Panc1 (cell line): ENCODE measurements around the gene DROSHA. TPM values are rescaled to one million over a fixed set of nuclear protein-coding genes. Genes with fewer than 3 reads are reported as not detected.

Experiments
- ATAC-seq: fragments of 200-7000 bp; cut with Tn5 transposase; 2 replicates; pipeline ENCODE4 v1.9.1; 2020; ENCODE audit warnings: mild to moderate bottlenecking, moderate library complexity
- BruUV-seq: library from RNA; stranded (reverse); fragments of 400-500 nt; replicated peaks from 2 replicates; lab custom pipeline; 2021; lab: Mats Ljungman, UMichigan
- CTCF ChIA-PET: fragments of 300-600 bp; sonication (Branson Sonifier 250); formaldehyde crosslinking; loops from one replicate; lab custom pipeline; 2022; ENCODE audit warnings: antibody characterized with exemption; lab: Charles Lee
- POLR2A ChIA-PET: fragments of 300-600 bp; sonication (Branson Sonifier 250); formaldehyde crosslinking; loops from one replicate; lab custom pipeline; 2022; ENCODE audit warnings: antibody characterized with exemption; lab: Charles Lee
- DNase-seq: peaks from one replicate; pipeline ENCODE4 v3.0.0-alpha.2; 2010; ENCODE audit warnings: low read depth, low spot score
- H3K27ac ChIP-seq: 2 replicates; pipeline ENCODE4 v1.5.1; 2011; ENCODE audit warnings: mild to moderate bottlenecking, low read length, inconsistent platforms
- H3K27me3 ChIP-seq: fragments of 200-500 bp; sonication (Bioruptor generic); 2 replicates; pipeline ENCODE4 v1.6.0; 2014; ENCODE audit warnings: low read length, inconsistent platforms; ENCODE audit not compliant: control insufficient read depth, insufficient read depth
- H3K36me3 ChIP-seq: fragments of 200-500 bp; sonication (Bioruptor generic); 2 replicates; pipeline ENCODE4 v1.5.1; 2014; ENCODE audit warnings: inconsistent platforms, mild to moderate bottlenecking, low read length, moderate library complexity; ENCODE audit not compliant: control insufficient read depth, insufficient read depth
- H3K4me1 ChIP-seq: 2 replicates; pipeline ENCODE4 v1.5.1; 2011; ENCODE audit warnings: inconsistent platforms, mild to moderate bottlenecking, low read length, moderate library complexity; ENCODE audit not compliant: control insufficient read depth, insufficient read depth
- H3K4me3 ChIP-seq, 2 experiments: 2 replicates each; pipeline ENCODE4 v1.5.1; 2011 to 2012; ENCODE audit warnings: low read depth in 2 of 2, low read length in 2 of 2, mild to moderate bottlenecking in 2 of 2, inconsistent platforms in 1 of 2, moderate library complexity in 1 of 2
- H3K9me3 ChIP-seq: fragments of 200-500 bp; sonication (Bioruptor generic); 2 replicates; pipeline ENCODE4 v1.5.1; 2014; ENCODE audit warnings: low read depth, mild to moderate bottlenecking, inconsistent platforms, low read length, moderate library complexity; ENCODE audit not compliant: control insufficient read depth, insufficient read depth
- CTCF ChIP-seq: fragments of 450-650 bp; IDR thresholded peaks from 2 replicates; pipeline ENCODE4 v1.5.1; 2017; ENCODE audit warnings: mild to moderate bottlenecking
- POLR2AphosphoS5 ChIP-seq: IDR thresholded peaks from 2 replicates; pipeline ENCODE4 v1.6.1; 2012; ENCODE audit warnings: mild to moderate bottlenecking, low read depth, low read length, moderate library complexity
- REST ChIP-seq, 2 experiments: IDR thresholded peaks; 2 replicates each; pipeline ENCODE4 v1.6.1; 2011 to 2012; ENCODE audit warnings: low read depth in 2 of 2, control low read depth in 1 of 2, low read length in 1 of 2, mild to moderate bottlenecking in 1 of 2, moderate library complexity in 1 of 2; ENCODE audit not compliant: insufficient read depth in 1 of 2
- SIN3A ChIP-seq: IDR thresholded peaks from 2 replicates; pipeline ENCODE4 v1.6.1; 2012; ENCODE audit warnings: low read depth, mild to moderate bottlenecking, low read length, moderate library complexity, borderline replicate concordance; ENCODE audit not compliant: insufficient read depth
- TCF7L2 ChIP-seq: IDR thresholded peaks from 2 replicates; pipeline ENCODE4 v1.6.1; 2011; ENCODE audit warnings: mild to moderate bottlenecking, low read depth, low read length, inconsistent platforms
- in situ Hi-C: cut with HindIII; loops from 2 replicates; pipeline ENCODE4 v1.10.0; 2016; ENCODE audit warnings: low sequenced_read_pairs, low pct_unique_long_range_greater_than_20kb
- intact Hi-C: fragments of 100-400 bp; cut with micrococcal nuclease; formaldehyde crosslinking; loops from one replicate; pipeline ENCODE4 v1.10.0; 2022; ENCODE audit not compliant: unreplicated experiment
- total RNA-seq: library from RNA; stranded (reverse); gene quantifications from one replicate; pipeline ENCODE4 v1.2.1, GENCODE V29; 2021; ENCODE audit not compliant: unreplicated experiment

DROSHA gene
- total RNA-seq, 1 experiment from 2014 or later: 98.1 TPM

GRCh38 chr5:31573494-31574142 lies 41.7 kb upstream of the DROSHA start:
- in situ Hi-C loops: no loop called here
- BruUV-seq: no TSS peak
- Histone ChIP-seq H3K27me3 (peaks cover 9% of the 10 kb centered on the region), H3K4me3 (no peak overlapping the region), H3K4me1 (no peaks in the 10 kb centered on the region), H3K9me3 (no peaks in the 10 kb centered on the region), H3K36me3 (no peaks in the 10 kb centered on the region), H3K27ac (no peak overlapping the region)
- DNase-seq: no peak
- ATAC-seq: no peak
- intact Hi-C loops: no loop called here
- CTCF ChIA-PET: interaction anchor here (0.7 kb wide), 1 partner anchor 40 kb away, joined by 3 read pairs; no protein-coding TSS in a partner anchor
- no peak for TF ChIP-seq REST (IDR thresholded peaks at IDR 0.05; ENCODE audit: insufficient read depth in 1 of 2, low read depth in 2 of 2, low read length in 1 of 2)
- no peak for TF ChIP-seq CTCF
- no peak for TF ChIP-seq SIN3A
- POLR2A ChIA-PET: no interaction called here

GRCh38 chr5:31569068-31569467 lies 37.2 kb upstream of the DROSHA start:
- no TSS peak for BruUV-seq
- Histone ChIP-seq H3K4me3 (no peak overlapping the region), H3K9me3 (no peaks in the 10 kb centered on the region), H3K36me3 (no peaks in the 10 kb centered on the region), H3K27ac (no peak overlapping the region), H3K27me3 (no peaks in the 10 kb centered on the region), H3K4me1 (no peaks in the 10 kb centered on the region)
- in situ Hi-C loops: no loop called here
- ChIA-PET CTCF (no interaction called here), POLR2A (no interaction called here)
- no peak for ATAC-seq
- no peak for DNase-seq
- intact Hi-C loops: no loop called here
- TF ChIP-seq SIN3A: no peak
- no peak for TF ChIP-seq POLR2AphosphoS5
- TF ChIP-seq TCF7L2: no peak
- no peak for TF ChIP-seq REST (IDR thresholded peaks at IDR 0.05; ENCODE audit: insufficient read depth in 1 of 2, low read depth in 2 of 2, low read length in 1 of 2)
- no peak for TF ChIP-seq CTCF
